ENCODE results near the gene RBMS3. TPM values are rescaled to one million over a fixed set of nuclear protein-coding genes. Genes with fewer than 3 reads are reported as not detected.
"Not testable (repeated sequence)": the region's sequence is repeated elsewhere in the genome, so short reads cannot be mapped to it uniquely, and the experiment has no call there.

The RBMS3 gene
- total RNA-seq, 6 donors from 2014 or later: 39.8 to 102 (median 57.2) TPM

DNA sequence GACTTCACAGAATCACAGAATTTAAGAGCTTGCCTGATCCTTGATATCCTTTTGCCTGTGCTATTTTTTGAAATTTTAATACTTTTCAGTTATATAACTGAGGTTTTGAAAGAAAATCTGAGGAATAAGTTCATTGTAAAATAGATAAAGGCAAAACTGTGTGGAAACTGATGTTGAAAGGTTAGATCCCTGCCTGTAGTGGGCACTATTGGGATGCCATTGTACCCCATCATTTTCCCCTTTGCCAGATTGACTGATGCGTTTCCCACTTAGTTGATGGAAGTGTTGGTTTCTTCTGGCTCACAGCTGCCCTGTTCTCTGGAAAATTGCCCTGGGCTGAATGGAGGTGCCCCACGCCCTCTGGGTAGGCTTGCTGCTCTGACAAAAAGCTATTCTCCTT, 387.9 kb downstream of the RBMS3 start:
- no peak for DNase-seq
- H3K9me3 ChIP-seq: no peaks in the 10 kb centered on the region

DNA sequence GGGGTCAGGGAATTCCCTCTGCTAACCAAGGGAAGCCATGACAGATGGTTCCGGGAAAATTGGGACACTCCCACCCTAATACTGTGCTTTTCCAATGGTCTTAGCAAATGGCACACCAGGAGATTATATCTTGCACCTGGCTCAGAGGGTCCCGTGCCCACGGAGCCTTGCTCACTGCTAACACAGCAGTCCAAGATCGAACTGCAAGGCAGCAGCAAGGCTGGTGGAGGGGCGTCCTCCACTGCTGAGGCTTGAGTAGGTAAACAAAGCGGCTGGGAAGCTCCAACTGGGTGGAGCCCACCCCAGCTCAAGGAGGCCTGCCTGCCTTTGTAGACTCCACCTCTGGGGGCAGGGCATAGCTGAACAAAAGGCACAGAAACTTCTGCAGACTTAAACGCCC, 389.6 kb downstream of the RBMS3 start:
- not testable (repeated sequence) for H3K36me3 ChIP-seq; ATAC-seq (ENCODE audit: low FRiP score in 2 of 2); H3K27ac ChIP-seq; H3K4me3 ChIP-seq; H3K4me1 ChIP-seq; H3K9me3 ChIP-seq; DNase-seq; H3K27me3 ChIP-seq
- 94 to 100% methylated on average over 1 to 7 of the region's 7 CpGs for WGBS, 2 donors

More for the DNA sequence above, 387.9 kb downstream of the RBMS3 start:
- no peak overlapping the region for H3K4me3 ChIP-seq
- no peaks in the 10 kb centered on the region for H3K36me3 ChIP-seq
- no peak overlapping the region for H3K27ac ChIP-seq
- no peak for TF ChIP-seq EP300 (IDR thresholded peaks at IDR 0.05)
- TF ChIP-seq POLR2AphosphoS5 (IDR thresholded peaks at IDR 0.05): no peak
- TF ChIP-seq CTCF (IDR thresholded peaks at IDR 0.05): no peak
- TF ChIP-seq POLR2A (IDR thresholded peaks at IDR 0.05): no peak
- H3K27me3 ChIP-seq: no peaks in the 10 kb centered on the region
- 79 to 81% methylated on average over 2 of the region's 2 CpGs for WGBS, 2 donors
- no peak for ATAC-seq (ENCODE audit: low FRiP score in 2 of 2)
- no peaks in the 10 kb centered on the region for H3K4me1 ChIP-seq

GRCh38 chr3:29677421-29677820, 396.6 kb downstream of the RBMS3 start:
- no peak for TF ChIP-seq EP300 (IDR thresholded peaks at IDR 0.05)
- TF ChIP-seq POLR2A (IDR thresholded peaks at IDR 0.05): no peak
- TF ChIP-seq POLR2AphosphoS5 (IDR thresholded peaks at IDR 0.05): no peak
- TF ChIP-seq CTCF (IDR thresholded peaks at IDR 0.05): no peak
- no peaks in the 10 kb centered on the region for H3K36me3 ChIP-seq
- H3K27me3 ChIP-seq: no peaks in the 10 kb centered on the region
- no peaks in the 10 kb centered on the region for H3K9me3 ChIP-seq
- DNase-seq (no peak), ATAC-seq (ENCODE audit: low FRiP score in 2 of 2) (no peak)
- H3K27ac ChIP-seq: no peak overlapping the region
- no peaks in the 10 kb centered on the region for H3K4me1 ChIP-seq
- H3K4me3 ChIP-seq: no peak overlapping the region
- WGBS, 2 donors: 78 to 96% methylated on average over 1 of the region's 1 CpG

- ATAC-seq (ENCODE audit: low FRiP score in 2 of 2) (no peak), DNase-seq (no peak)
- WGBS, 2 donors: 72 to 74% methylated on average over 4 of the region's 4 CpGs
- TF ChIP-seq POLR2AphosphoS5 (IDR thresholded peaks at IDR 0.05): no peak
- no peak for TF ChIP-seq CTCF (IDR thresholded peaks at IDR 0.05)
- TF ChIP-seq POLR2A (IDR thresholded peaks at IDR 0.05): no peak
- no peak for TF ChIP-seq EP300 (IDR thresholded peaks at IDR 0.05)
- H3K4me1 ChIP-seq: peaks cover 8 to 16% (median 15%) of the 10 kb centered on the region in 4 donors
- H3K27me3 ChIP-seq: no peaks in the 10 kb centered on the region
- no peaks in the 10 kb centered on the region for H3K36me3 ChIP-seq
- no peaks in the 10 kb centered on the region for H3K9me3 ChIP-seq
- no peak overlapping the region for H3K27ac ChIP-seq
- H3K4me3 ChIP-seq: no peak overlapping the region
Measured at GRCh38 chr3:29679944-29680343, 399.1 kb downstream of the RBMS3 start.

DNA sequence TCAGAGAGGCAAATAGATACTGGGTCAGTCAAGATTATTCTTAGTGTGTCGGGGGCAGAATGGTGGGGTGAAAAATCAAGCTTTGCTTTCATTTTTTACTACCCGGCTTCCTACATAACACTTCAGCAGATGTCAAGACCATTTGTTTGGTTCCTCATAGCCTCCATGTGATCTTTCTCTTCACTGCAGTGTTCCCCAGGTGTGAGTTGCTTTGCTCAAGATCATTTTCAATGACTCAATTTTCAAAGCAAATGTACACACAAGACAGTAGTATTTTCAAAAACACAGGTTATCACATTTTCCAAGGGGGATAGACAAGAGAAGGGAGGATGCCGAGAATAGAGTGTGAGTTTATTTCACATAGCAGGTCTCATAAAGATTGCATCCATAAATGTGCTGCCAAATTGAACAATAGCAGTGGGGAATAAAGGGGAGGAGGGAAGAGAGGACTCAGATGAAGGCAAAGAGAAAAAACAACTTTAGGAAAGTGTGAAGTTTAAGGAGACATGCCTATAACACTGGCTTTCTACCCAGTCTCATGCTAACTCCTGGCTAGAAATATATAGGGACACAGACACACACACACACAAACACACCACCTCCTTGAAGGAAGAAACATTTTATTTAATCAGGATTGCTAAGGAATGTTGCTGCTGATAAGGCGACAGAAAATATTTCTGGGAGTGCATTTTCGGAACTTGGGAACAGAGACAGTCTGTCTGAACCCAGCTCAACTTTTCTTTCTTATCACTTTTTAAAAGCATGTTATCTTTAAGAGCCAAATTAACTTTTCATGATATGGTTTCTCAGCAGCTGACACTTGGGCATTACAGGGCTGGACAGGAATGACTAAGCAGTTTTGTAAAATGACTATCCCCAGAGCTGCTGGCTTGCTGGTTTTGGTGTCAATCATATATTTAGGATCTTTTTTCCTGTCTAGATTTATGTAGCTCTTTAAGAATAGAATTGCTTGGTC, 402.4 kb downstream of the RBMS3 start:
- no peaks in the 10 kb centered on the region for H3K9me3 ChIP-seq
- TF ChIP-seq EP300 (IDR thresholded peaks at IDR 0.05) (no peak), POLR2AphosphoS5 (IDR thresholded peaks at IDR 0.05) (no peak), POLR2A (IDR thresholded peaks at IDR 0.05) (no peak), CTCF (IDR thresholded peaks at IDR 0.05) (no peak)
- WGBS, 2 donors: 33 to 35% methylated on average over 5 of the region's 5 CpGs
- peak overlapping the region; percentile 42 to 59 (median 50) for H3K27ac ChIP-seq
- peak; percentile 66 to 68 for ATAC-seq (ENCODE audit: low FRiP score in 2 of 2)
- no peaks in the 10 kb centered on the region for H3K36me3 ChIP-seq
- peaks cover 8 to 16% (median 15%) of the 10 kb centered on the region in 4 donors for H3K4me1 ChIP-seq
- H3K4me3 ChIP-seq: no peak overlapping the region
- no peaks in the 10 kb centered on the region for H3K27me3 ChIP-seq
- DNase-seq: no peak

All from upper lobe of left lung (tissue), 6 donors.